ENCODE data around the gene ZNF343.
A peak's percentile ranks its signal among the peaks of the same experiment; 100 is the strongest.

Gene ZNF343

GRCh38 chr20:2508631-2509467 is at the start of gene ZNF343:
ZNF343 (minus strand) TSS chr20:2508915; CDS start chr20:2493895, 15,020 bp downstream.
- Histone ChIP-seq H3K27me3 (ENCODE audit: insufficient read depth, low read length, poor library complexity, severe bottlenecking) (peaks cover 16% of the 10 kb centered on the region), H2AFZ (ENCODE audit: low read length) (peak within 1 kb of the TSS; percentile 100)
- TF ChIP-seq CTCF (conservative IDR thresholded peaks at IDR 0.05; ENCODE audit: low read length) (no peak), EZH2phosphoT487 (IDR thresholded peaks at IDR 0.05; ENCODE audit: borderline replicate concordance) (no peak)

DNA sequence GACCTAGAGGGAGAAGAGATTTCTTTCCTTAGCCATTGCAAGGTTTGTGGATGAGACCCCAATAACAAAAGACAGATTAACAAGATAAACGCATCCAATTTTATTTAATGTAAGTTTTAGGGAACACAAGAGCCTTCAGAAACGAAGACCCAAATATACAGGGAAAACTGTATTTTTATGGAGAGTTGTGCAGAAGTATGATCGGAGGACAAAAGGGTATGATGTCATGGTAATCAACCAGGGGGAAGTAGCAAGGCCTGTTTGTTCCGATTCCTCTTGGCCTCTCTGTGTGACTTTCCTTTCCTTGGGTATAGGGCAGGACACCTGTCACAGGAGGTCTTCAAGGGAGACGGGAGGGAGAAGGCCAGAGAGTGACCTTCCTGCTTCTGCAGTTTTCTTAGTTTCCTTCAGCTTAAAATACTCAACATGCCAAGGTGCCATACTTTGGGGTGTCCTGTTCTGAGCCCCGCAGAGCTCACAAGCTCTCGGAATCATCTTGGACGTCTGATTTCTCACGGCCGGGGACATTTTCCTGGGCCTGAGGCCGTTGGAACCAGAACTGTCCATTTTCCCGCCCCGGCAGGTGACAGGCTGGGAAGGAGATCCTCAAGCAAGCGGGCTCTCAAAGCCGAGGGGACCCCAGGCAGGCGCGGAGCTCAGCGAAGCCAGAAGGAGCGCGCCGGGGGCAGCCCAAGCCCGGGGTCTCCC is 49.3 kb upstream of the ZNF343 start:
- H4K20me1 ChIP-seq (ENCODE audit: insufficient read depth, low read length, poor library complexity, severe bottlenecking): no peaks in the 10 kb centered on the region
- no peaks in the 10 kb centered on the region for H3K27me3 ChIP-seq (ENCODE audit: insufficient read depth, low read length, poor library complexity, severe bottlenecking)
- no peak for TF ChIP-seq EZH2phosphoT487 (IDR thresholded peaks at IDR 0.05; ENCODE audit: borderline replicate concordance)
- TF ChIP-seq CTCF (conservative IDR thresholded peaks at IDR 0.05; ENCODE audit: low read length): no peak
- H3F3A ChIP-seq (ENCODE audit: low read depth): no peaks in the 10 kb centered on the region
- H3K9ac ChIP-seq (ENCODE audit: low read depth, low read length, poor library complexity, severe bottlenecking): no peak overlapping the region
- H3K9me3 ChIP-seq (ENCODE audit: insufficient read depth, low read depth, low read length): no peaks in the 10 kb centered on the region
- H3K4me3 ChIP-seq (ENCODE audit: low read length, poor library complexity, severe bottlenecking): no peak overlapping the region
- no peaks in the 10 kb centered on the region for H3K36me3 ChIP-seq (ENCODE audit: insufficient read depth, low read length)
- no peaks in the 10 kb centered on the region for H3K9me2 ChIP-seq (replicated peaks; ENCODE audit: low read depth, low read length)
- no peaks in the 10 kb centered on the region for H3K79me2 ChIP-seq (ENCODE audit: insufficient read depth, low read length)
- no peak overlapping the region for H3K4me2 ChIP-seq (ENCODE audit: low read depth, low read length, poor library complexity, severe bottlenecking)
- no peaks in the 10 kb centered on the region for H3K4me1 ChIP-seq (ENCODE audit: insufficient read depth, low read length, poor library complexity, severe bottlenecking)
- H2AFZ ChIP-seq (ENCODE audit: low read length): no peak overlapping the region

More at GRCh38 chr20:2508631-2509467, at the start of gene ZNF343:
- Histone ChIP-seq H3K4me3 (ENCODE audit: low read length, poor library complexity, severe bottlenecking) (peak within 1 kb of the TSS; percentile 82), H4K20me1 (ENCODE audit: insufficient read depth, low read length, poor library complexity, severe bottlenecking) (no peaks in the 10 kb centered on the region), H3K9ac (ENCODE audit: low read depth, low read length, poor library complexity, severe bottlenecking) (peak within 1 kb of the TSS; percentile 80), H3K9me3 (ENCODE audit: insufficient read depth, low read depth, low read length) (no peaks in the 10 kb centered on the region), H3K4me1 (ENCODE audit: insufficient read depth, low read length, poor library complexity, severe bottlenecking) (peaks cover 8% of the 10 kb centered on the region), H3K9me2 (replicated peaks; ENCODE audit: low read depth, low read length) (no peaks in the 10 kb centered on the region), H3K4me2 (ENCODE audit: low read depth, low read length, poor library complexity, severe bottlenecking) (peak within 1 kb of the TSS; percentile 100), H3K36me3 (ENCODE audit: insufficient read depth, low read length) (no peaks in the 10 kb centered on the region), H3F3A (ENCODE audit: low read depth) (no peaks in the 10 kb centered on the region), H3K79me2 (ENCODE audit: insufficient read depth, low read length) (peaks cover 13% of the 10 kb centered on the region)

- Histone ChIP-seq H3K79me2 (ENCODE audit: insufficient read depth, low read length) (no peaks in the 10 kb centered on the region), H3K4me1 (ENCODE audit: insufficient read depth, low read length, poor library complexity, severe bottlenecking) (no peaks in the 10 kb centered on the region), H2AFZ (ENCODE audit: low read length) (no peak overlapping the region), H4K20me1 (ENCODE audit: insufficient read depth, low read length, poor library complexity, severe bottlenecking) (no peaks in the 10 kb centered on the region), H3K9me2 (replicated peaks; ENCODE audit: low read depth, low read length) (no peaks in the 10 kb centered on the region), H3K36me3 (ENCODE audit: insufficient read depth, low read length) (no peaks in the 10 kb centered on the region), H3K27me3 (ENCODE audit: insufficient read depth, low read length, poor library complexity, severe bottlenecking) (peaks cover 9% of the 10 kb centered on the region), H3K4me3 (ENCODE audit: low read length, poor library complexity, severe bottlenecking) (no peak overlapping the region), H3K9me3 (ENCODE audit: insufficient read depth, low read depth, low read length) (no peaks in the 10 kb centered on the region), H3K4me2 (ENCODE audit: low read depth, low read length, poor library complexity, severe bottlenecking) (no peak overlapping the region), H3F3A (ENCODE audit: low read depth) (no peaks in the 10 kb centered on the region), H3K9ac (ENCODE audit: low read depth, low read length, poor library complexity, severe bottlenecking) (no peak overlapping the region)
- no peak for TF ChIP-seq EZH2phosphoT487 (IDR thresholded peaks at IDR 0.05; ENCODE audit: borderline replicate concordance)
- TF ChIP-seq CTCF (conservative IDR thresholded peaks at IDR 0.05; ENCODE audit: low read length): no peak
Observed at GRCh38 chr20:2545594-2545993, 36.9 kb upstream of the ZNF343 start.
